HuH-7 (cell line): ENCODE results near the gene COL23A1.

ENCODE experiments used
- DNase-seq: peaks from one replicate; pipeline ENCODE4 v3.0.0; 2011; ENCODE audit warnings: low spot score

COL23A1 gene

DNA sequence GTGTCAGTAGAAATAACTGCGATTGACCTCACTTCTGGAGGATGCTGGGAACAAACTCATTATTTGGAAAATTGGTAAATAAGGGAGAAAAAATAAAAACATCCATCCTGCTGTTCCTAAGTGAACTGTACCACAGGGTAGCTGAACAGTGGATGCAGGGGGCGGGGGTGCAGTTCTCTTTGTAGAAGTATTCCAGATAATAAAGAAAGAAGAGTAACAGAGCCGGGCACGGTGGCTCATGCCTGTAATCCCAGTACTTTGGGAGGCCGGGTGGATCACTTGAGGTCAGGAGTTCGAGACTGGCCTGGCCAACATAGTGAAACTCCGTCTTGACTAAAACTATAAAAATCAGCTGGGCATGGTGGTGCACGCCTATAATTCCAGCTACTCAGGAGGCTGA, 132.1 kb downstream of the COL23A1 start:
- no peak for DNase-seq

- DNase-seq: no peak
Observed at GRCh38 chr5:178457471-178457870, 132.7 kb downstream of the COL23A1 start.

- no peak for DNase-seq
Observed at GRCh38 chr5:178455480-178455835, 134.7 kb downstream of the COL23A1 start.

DNA sequence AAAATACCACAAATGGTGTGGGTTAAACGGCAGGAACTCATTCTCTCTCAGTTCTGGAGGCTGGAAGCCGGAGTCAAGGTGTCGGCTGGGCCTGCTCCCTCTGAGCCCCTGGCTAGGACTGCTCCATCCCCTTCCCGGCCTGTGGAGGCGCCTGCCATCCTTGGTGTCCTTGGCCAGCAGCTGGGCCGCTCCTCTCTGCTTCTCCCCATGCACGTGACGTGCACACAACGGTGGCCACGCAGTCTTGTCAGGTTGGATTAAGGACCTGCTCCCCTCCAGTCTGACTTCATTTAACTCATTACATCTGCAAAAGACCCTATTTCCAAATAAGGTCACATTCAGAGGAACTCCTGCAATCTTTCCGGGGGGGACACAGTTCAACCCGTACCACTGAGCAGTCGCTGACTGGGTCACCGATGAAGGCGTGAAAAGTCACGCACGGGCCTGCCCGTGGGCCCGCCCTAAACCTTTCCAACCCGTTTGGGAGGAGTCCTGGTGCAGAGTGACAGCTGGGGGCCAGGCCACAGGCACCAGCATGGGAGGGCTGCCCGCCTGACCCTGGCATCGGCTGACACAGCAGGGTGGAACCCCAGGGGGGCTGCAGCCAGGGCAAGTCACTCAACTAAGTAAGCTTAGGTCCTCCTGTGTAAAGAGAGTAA, 135.2 kb downstream of the COL23A1 start:
- DNase-seq: no peak

- DNase-seq: no peak
Observed at GRCh38 chr5:178454303-178454702, 135.9 kb downstream of the COL23A1 start.

GRCh38 chr5:178453224-178453623, 137.0 kb downstream of the COL23A1 start:
- no peak for DNase-seq

- no peak for DNase-seq
Observed at GRCh38 chr5:178450121-178451028, 139.8 kb downstream of the COL23A1 start.

GRCh38 chr5:178449163-178450070, 140.8 kb downstream of the COL23A1 start:
- DNase-seq: no peak

GRCh38 chr5:178445534-178445933, 144.7 kb downstream of the COL23A1 start:
- DNase-seq: no peak

GRCh38 chr5:178442405-178443257, 147.6 kb downstream of the COL23A1 start:
- no peak for DNase-seq

GRCh38 chr5:178441486-178442270, 148.5 kb downstream of the COL23A1 start:
- DNase-seq: no peak

GRCh38 chr5:178440181-178440580, 150.0 kb downstream of the COL23A1 start:
- DNase-seq: no peak

DNA sequence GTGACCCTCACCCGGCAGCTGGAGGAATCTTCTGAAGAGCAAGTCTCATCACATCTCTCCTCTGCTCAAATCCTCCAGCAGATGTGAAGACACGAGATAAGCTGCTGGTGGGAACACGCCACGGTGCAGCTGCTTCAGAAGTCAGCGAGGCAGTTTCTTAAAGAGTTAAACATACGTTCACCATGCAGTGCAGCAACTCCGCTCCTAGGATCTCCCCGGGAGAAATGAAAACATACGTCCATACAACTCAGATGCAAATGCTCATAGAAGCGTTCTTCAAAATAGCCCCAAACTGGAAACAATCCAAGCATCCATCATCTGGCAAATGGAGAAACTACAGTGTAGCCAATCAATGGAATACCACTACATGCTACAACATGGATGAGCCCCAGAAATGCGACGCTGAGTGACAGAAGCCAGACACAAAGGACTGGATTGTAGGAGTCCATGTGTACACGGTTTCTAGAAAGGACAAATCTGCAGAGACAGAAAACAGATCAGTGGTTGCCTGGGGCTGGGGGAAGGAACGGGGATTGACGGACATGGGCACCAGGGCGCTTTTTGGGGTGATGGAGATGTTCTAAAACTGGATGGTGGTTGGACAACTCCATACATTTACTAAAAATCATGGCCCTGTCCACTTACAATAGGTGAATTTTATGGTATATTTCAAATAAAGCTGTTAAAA, 150.6 kb downstream of the COL23A1 start:
- no peak for DNase-seq

- no peak for DNase-seq
Observed at GRCh38 chr5:178438796-178439195, 151.4 kb downstream of the COL23A1 start.

- no peak for DNase-seq
Observed at GRCh38 chr5:178437386-178438075, 152.7 kb downstream of the COL23A1 start.

DNA sequence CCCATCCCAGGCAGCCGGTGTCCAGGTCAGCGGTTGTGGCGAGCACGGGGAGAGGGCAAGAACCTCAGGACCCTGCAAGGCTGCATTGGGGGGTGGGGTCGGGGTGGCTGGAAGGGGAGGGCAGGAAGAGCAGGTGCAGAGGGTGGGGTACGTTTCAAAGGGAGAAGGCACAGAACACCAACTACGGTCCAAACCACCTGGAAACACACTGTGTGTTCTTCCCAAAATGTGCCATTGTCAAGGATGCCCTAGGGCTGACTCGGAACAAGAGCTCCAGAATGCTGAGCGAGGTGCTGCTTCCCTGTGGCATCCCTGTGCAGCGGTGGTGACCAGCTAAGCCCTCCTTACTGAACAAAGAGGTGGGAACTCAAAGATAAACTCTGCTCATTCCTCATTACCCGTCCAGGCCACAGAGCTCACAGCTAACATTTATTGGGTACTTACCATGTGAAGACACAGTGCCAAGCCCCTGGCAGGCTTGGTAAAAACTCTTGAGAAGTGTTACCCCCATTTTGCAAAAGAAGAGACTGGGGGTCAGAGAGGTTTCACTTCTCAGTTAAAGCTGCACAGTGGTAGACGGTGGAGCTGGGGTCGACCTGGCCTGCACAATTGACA, 153.8 kb downstream of the COL23A1 start:
- no peak for DNase-seq

GRCh38 chr5:178435321-178436238, 154.6 kb downstream of the COL23A1 start:
- no peak for DNase-seq

DNA sequence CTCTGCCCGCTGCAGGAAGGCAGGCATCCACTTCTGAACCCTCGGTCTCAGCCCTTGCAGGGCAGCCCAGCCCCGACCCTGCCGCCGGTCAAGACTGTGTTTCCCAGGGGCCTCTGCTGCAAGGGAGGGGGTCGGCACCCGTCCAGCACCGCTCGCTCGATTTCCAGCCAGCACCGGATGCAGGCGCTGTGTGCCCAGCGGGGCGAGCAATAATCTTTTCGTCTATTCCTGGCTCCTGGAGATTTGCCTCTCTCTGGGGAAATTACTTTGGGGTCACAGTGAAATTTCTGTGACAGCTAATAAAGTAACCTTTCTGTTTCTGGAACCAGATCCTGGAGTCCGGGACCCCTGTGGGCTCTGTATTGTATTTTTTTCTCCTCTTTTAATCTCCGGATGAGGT, 155.3 kb downstream of the COL23A1 start:
- no peak for DNase-seq
